ENCODE results near the gene GNAT3. TPM values are rescaled to one million over a fixed set of nuclear protein-coding genes. Genes with fewer than 3 reads are reported as not detected.

GNAT3 gene
- total and polyA plus RNA-seq, 4 donors = not detected

- no peaks in the 10 kb centered on the region for H3K9me3 ChIP-seq (ENCODE audit: control insufficient read depth in 4 of 4, low read length in 3 of 4)
- 89% methylated on average over 3 of the region's 3 CpGs for WGBS
- no peaks in the 10 kb centered on the region for H3K4me1 ChIP-seq (ENCODE audit: control insufficient read depth in 4 of 4, insufficient read depth in 4 of 4, low read length in 3 of 4)
- no peak for TF ChIP-seq ATF3 (IDR thresholded peaks at IDR 0.05)
- no peak for TF ChIP-seq EGR1 (IDR thresholded peaks at IDR 0.05; ENCODE audit: low read depth in 2 of 2)
- TF ChIP-seq FOXA1 (IDR thresholded peaks at IDR 0.05) = no peak
- TF ChIP-seq HNF4A (conservative IDR thresholded peaks at IDR 0.05) = no peak
- TF ChIP-seq TAF1 (conservative IDR thresholded peaks at IDR 0.05) = no peak
- TF ChIP-seq YY1 (IDR thresholded peaks at IDR 0.05) = no peak
- TF ChIP-seq CTCF (IDR thresholded peaks at IDR 0.05; ENCODE audit: low read depth, low read length, missing input control) = no peak
- TF ChIP-seq FOXA2 (IDR thresholded peaks at IDR 0.05) = no peak
- no peak for DNase-seq (ENCODE audit: low spot score)
- H3K27me3 ChIP-seq (ENCODE audit: control insufficient read depth in 4 of 4, insufficient read depth in 4 of 4, low read length in 3 of 4) = no peaks in the 10 kb centered on the region
- H3K4me3 ChIP-seq (ENCODE audit: low read depth in 1 of 3, low read length in 3 of 3) = no peak overlapping the region
- H3K9ac ChIP-seq (ENCODE audit: low read depth in 1 of 2, low read length in 2 of 2) = no peak overlapping the region
- H3K27ac ChIP-seq (ENCODE audit: low read depth in 1 of 2, low read length in 2 of 2) = no peak overlapping the region
- no peaks in the 10 kb centered on the region for H3K36me3 ChIP-seq (ENCODE audit: control insufficient read depth in 4 of 4, insufficient read depth in 3 of 4, low read depth in 1 of 4, low read length in 3 of 4)
Measured at GRCh38 chr7:80496586-80496985, 15.3 kb downstream of the GNAT3 start.

GRCh38 chr7:80493121-80493849 lies 18.6 kb downstream of the GNAT3 start:
- Histone ChIP-seq H3K9me3 (ENCODE audit: control insufficient read depth in 4 of 4, low read length in 3 of 4) (no peaks in the 10 kb centered on the region), H3K4me3 (ENCODE audit: low read depth in 1 of 3, low read length in 3 of 3) (no peak overlapping the region), H3K36me3 (ENCODE audit: control insufficient read depth in 4 of 4, insufficient read depth in 3 of 4, low read depth in 1 of 4, low read length in 3 of 4) (no peaks in the 10 kb centered on the region), H3K27ac (ENCODE audit: low read depth in 1 of 2, low read length in 2 of 2) (no peak overlapping the region), H3K4me1 (ENCODE audit: control insufficient read depth in 4 of 4, insufficient read depth in 4 of 4, low read length in 3 of 4) (no peaks in the 10 kb centered on the region), H3K27me3 (ENCODE audit: control insufficient read depth in 4 of 4, insufficient read depth in 4 of 4, low read length in 3 of 4) (no peaks in the 10 kb centered on the region), H3K9ac (ENCODE audit: low read depth in 1 of 2, low read length in 2 of 2) (no peak overlapping the region)
- no peak for TF ChIP-seq YY1 (IDR thresholded peaks at IDR 0.05)
- no peak for TF ChIP-seq EGR1 (IDR thresholded peaks at IDR 0.05; ENCODE audit: low read depth in 2 of 2)
- TF ChIP-seq HNF4G (IDR thresholded peaks at IDR 0.05) = no peak
- TF ChIP-seq, protein P1, sequence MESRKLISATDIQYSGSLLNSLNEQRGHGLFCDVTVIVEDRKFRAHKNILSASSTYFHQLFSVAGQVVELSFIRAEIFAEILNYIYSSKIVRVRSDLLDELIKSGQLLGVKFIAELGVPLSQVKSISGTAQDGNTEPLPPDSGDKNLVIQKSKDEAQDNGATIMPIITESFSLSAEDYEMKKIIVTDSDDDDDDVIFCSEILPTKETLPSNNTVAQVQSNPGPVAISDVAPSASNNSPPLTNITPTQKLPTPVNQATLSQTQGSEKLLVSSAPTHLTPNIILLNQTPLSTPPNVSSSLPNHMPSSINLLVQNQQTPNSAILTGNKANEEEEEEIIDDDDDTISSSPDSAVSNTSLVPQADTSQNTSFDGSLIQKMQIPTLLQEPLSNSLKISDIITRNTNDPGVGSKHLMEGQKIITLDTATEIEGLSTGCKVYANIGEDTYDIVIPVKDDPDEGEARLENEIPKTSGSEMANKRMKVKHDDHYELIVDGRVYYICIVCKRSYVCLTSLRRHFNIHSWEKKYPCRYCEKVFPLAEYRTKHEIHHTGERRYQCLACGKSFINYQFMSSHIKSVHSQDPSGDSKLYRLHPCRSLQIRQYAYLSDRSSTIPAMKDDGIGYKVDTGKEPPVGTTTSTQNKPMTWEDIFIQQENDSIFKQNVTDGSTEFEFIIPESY (IDR thresholded peaks at IDR 0.05) = no peak
- TF ChIP-seq SP1 (IDR thresholded peaks at IDR 0.05) = no peak
- no peak for TF ChIP-seq ATF3 (IDR thresholded peaks at IDR 0.05)
- TF ChIP-seq RXRA (IDR thresholded peaks at IDR 0.05) = no peak
- 99% methylated on average over 1 of the region's 1 CpG for WGBS
- DNase-seq (ENCODE audit: low spot score) = no peak

GRCh38 chr7:80491462-80491861 lies 20.4 kb downstream of the GNAT3 start:
- no peak for DNase-seq (ENCODE audit: low spot score)
- TF ChIP-seq RAD21 (IDR thresholded peaks at IDR 0.05) = no peak
- no peak for TF ChIP-seq CTCF (IDR thresholded peaks at IDR 0.05; ENCODE audit: low read depth, low read length, missing input control)
- TF ChIP-seq JUND (IDR thresholded peaks at IDR 0.05) = no peak
- no peak for TF ChIP-seq NR2F2 (IDR thresholded peaks at IDR 0.05)
- no peak for TF ChIP-seq ATF3 (IDR thresholded peaks at IDR 0.05)
- no peak for TF ChIP-seq FOXA1 (IDR thresholded peaks at IDR 0.05)
- TF ChIP-seq, protein P1 (IDR thresholded peaks at IDR 0.05) = no peak
- TF ChIP-seq EGR1 (IDR thresholded peaks at IDR 0.05; ENCODE audit: low read depth in 2 of 2) = no peak
- TF ChIP-seq YY1 (IDR thresholded peaks at IDR 0.05) = no peak
- Histone ChIP-seq H3K27ac (ENCODE audit: low read depth in 1 of 2, low read length in 2 of 2) (no peak overlapping the region), H3K4me3 (ENCODE audit: low read depth in 1 of 3, low read length in 3 of 3) (no peak overlapping the region), H3K9ac (ENCODE audit: low read depth in 1 of 2, low read length in 2 of 2) (no peak overlapping the region), H3K36me3 (ENCODE audit: control insufficient read depth in 4 of 4, insufficient read depth in 3 of 4, low read depth in 1 of 4, low read length in 3 of 4) (no peaks in the 10 kb centered on the region), H3K9me3 (ENCODE audit: control insufficient read depth in 4 of 4, low read length in 3 of 4) (no peaks in the 10 kb centered on the region), H3K4me1 (ENCODE audit: control insufficient read depth in 4 of 4, insufficient read depth in 4 of 4, low read length in 3 of 4) (no peaks in the 10 kb centered on the region), H3K27me3 (ENCODE audit: control insufficient read depth in 4 of 4, insufficient read depth in 4 of 4, low read length in 3 of 4) (no peaks in the 10 kb centered on the region)
- 90% methylated on average over 4 of the region's 4 CpGs for WGBS

All from liver (tissue), 9 donors.